Measurements from ENCODE around the gene KCNJ10. TPM values are rescaled to one million over a fixed set of nuclear protein-coding genes. Genes with fewer than 3 reads are reported as not detected.

Gene KCNJ10
- polyA plus RNA-seq, 1 donor (not counting 4 experiments of a cell fraction or from before 2014, with no cell fraction given), result not detected

- FAIRE-seq, result peak; percentile 73
- H3K4me2 ChIP-seq (ENCODE audit: control insufficient read depth, extremely low read depth, insufficient read depth, low read depth, low read length), result no peak overlapping the region
- TF ChIP-seq CTCF (optimal IDR thresholded peaks at IDR 0.05 in 1 of 3, IDR thresholded peaks at IDR 0.05 in 1 of 3, conservative IDR thresholded peaks at IDR 0.05 in 1 of 3; ENCODE audit: extremely low read depth in 1 of 3, insufficient read depth in 2 of 3, low read length in 3 of 3) (no peak), EZH2 (IDR thresholded peaks at IDR 0.05; ENCODE audit: low read length) (no peak)
- no peak overlapping the region for H3K27ac ChIP-seq (ENCODE audit: control insufficient read depth, insufficient read depth, low read length)
- dilution Hi-C loops (cut with MboI; ENCODE audit: extremely low pct_ligation_motif_present, low sequenced_read_pairs), result no loop called here
- H3K9ac ChIP-seq (ENCODE audit: control insufficient read depth, extremely low read depth, insufficient read depth, low read length), result no peak overlapping the region
- no peaks in the 10 kb centered on the region for H3K27me3 ChIP-seq (ENCODE audit: control insufficient read depth, extremely low read depth, insufficient read depth, low read length)
- no peak overlapping the region for H3K4me3 ChIP-seq (ENCODE audit: control insufficient read depth in 2 of 3, extremely low read depth in 1 of 3, insufficient read depth in 2 of 3, low read depth in 1 of 3, low read length in 3 of 3)
- no peaks in the 10 kb centered on the region for H4K20me1 ChIP-seq (ENCODE audit: control insufficient read depth, extremely low read depth, insufficient read depth, low read length)
- H3K9me3 ChIP-seq (ENCODE audit: control insufficient read depth, low read depth, low read length), result no peaks in the 10 kb centered on the region
- no peaks in the 10 kb centered on the region for H3K36me3 ChIP-seq (ENCODE audit: control insufficient read depth in 2 of 2, extremely low read depth in 1 of 2, insufficient read depth in 2 of 2, low read length in 2 of 2)
- DNase-seq (ENCODE audit: low read depth, low spot score), result no peak
- peaks cover 23% of the 10 kb centered on the region for H3K4me1 ChIP-seq (ENCODE audit: control insufficient read depth, extremely low read depth, insufficient read depth, low read length)
- no peaks in the 10 kb centered on the region for H3K9me1 ChIP-seq (ENCODE audit: control insufficient read depth, extremely low read depth, insufficient read depth, low read length)
- no peak overlapping the region for H2AFZ ChIP-seq (ENCODE audit: control insufficient read depth, low read length)
- H3K79me2 ChIP-seq (ENCODE audit: control insufficient read depth, insufficient read depth, low read length), result no peaks in the 10 kb centered on the region
Observed at GRCh38 chr1:160022330-160023310, 47.3 kb downstream of the KCNJ10 start.

GRCh38 chr1:160021376-160022074 is 48.4 kb downstream of the KCNJ10 start:
- no peak for FAIRE-seq
- dilution Hi-C loops (cut with MboI; ENCODE audit: extremely low pct_ligation_motif_present, low sequenced_read_pairs), result no loop called here

More at GRCh38 chr1:160021376-160022074, 48.4 kb downstream of the KCNJ10 start:
- no peak overlapping the region for H3K9ac ChIP-seq (ENCODE audit: control insufficient read depth, extremely low read depth, insufficient read depth, low read length)
- H4K20me1 ChIP-seq (ENCODE audit: control insufficient read depth, extremely low read depth, insufficient read depth, low read length), result no peaks in the 10 kb centered on the region
- H3K27me3 ChIP-seq (ENCODE audit: control insufficient read depth, extremely low read depth, insufficient read depth, low read length), result no peaks in the 10 kb centered on the region
- no peaks in the 10 kb centered on the region for H3K9me3 ChIP-seq (ENCODE audit: control insufficient read depth, low read depth, low read length)
- H2AFZ ChIP-seq (ENCODE audit: control insufficient read depth, low read length), result no peak overlapping the region
- no peaks in the 10 kb centered on the region for H3K9me1 ChIP-seq (ENCODE audit: control insufficient read depth, extremely low read depth, insufficient read depth, low read length)
- no peak for DNase-seq (ENCODE audit: low read depth, low spot score)
- no peaks in the 10 kb centered on the region for H3K36me3 ChIP-seq (ENCODE audit: control insufficient read depth in 2 of 2, extremely low read depth in 1 of 2, insufficient read depth in 2 of 2, low read length in 2 of 2)
- no peak overlapping the region for H3K27ac ChIP-seq (ENCODE audit: control insufficient read depth, insufficient read depth, low read length)
- no peak overlapping the region for H3K4me3 ChIP-seq (ENCODE audit: control insufficient read depth in 2 of 3, extremely low read depth in 1 of 3, insufficient read depth in 2 of 3, low read depth in 1 of 3, low read length in 3 of 3)
- H3K4me2 ChIP-seq (ENCODE audit: control insufficient read depth, extremely low read depth, insufficient read depth, low read depth, low read length), result no peak overlapping the region
- H3K79me2 ChIP-seq (ENCODE audit: control insufficient read depth, insufficient read depth, low read length), result no peaks in the 10 kb centered on the region
- no peak for TF ChIP-seq CTCF (optimal IDR thresholded peaks at IDR 0.05 in 1 of 3, IDR thresholded peaks at IDR 0.05 in 1 of 3, conservative IDR thresholded peaks at IDR 0.05 in 1 of 3; ENCODE audit: extremely low read depth in 1 of 3, insufficient read depth in 2 of 3, low read length in 3 of 3)
- no peak for TF ChIP-seq EZH2 (IDR thresholded peaks at IDR 0.05; ENCODE audit: low read length)
- H3K4me1 ChIP-seq (ENCODE audit: control insufficient read depth, extremely low read depth, insufficient read depth, low read length), result peaks cover 23% of the 10 kb centered on the region

Measured in keratinocyte (primary cell).